NCI-H187 (cell line): ENCODE results near the gene GLDC.

Source experiments
- DNase-seq, 2 experiments: peaks; one replicate each; lab custom pipeline; 2025; lab: John Stamatoyannopoulos, UW

Gene GLDC

DNA sequence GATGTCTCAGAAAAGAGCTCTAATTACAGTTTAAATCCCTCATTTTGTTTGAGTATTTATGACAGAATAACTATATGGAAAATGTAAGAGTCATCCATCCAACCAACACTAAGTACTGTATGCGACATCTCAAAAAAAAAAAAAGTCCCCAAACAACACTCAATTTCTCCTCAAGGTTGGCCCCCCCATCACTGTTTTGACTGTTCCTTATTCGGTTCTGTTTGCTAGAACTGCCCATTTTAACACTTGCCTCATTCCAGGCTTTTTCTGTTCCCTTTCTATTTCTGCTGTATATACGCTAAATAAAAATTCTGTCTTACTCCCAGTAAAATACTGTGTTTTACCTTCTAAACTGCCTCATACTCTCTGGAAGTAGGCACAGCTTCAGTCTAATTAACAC, 25.2 kb downstream of the GLDC start:
- DNase-seq: no peak

GRCh38 chr9:6619909-6620308, 25.6 kb downstream of the GLDC start:
- no peak for DNase-seq

GRCh38 chr9:6616951-6617602, 28.5 kb downstream of the GLDC start:
- no peak for DNase-seq

DNA sequence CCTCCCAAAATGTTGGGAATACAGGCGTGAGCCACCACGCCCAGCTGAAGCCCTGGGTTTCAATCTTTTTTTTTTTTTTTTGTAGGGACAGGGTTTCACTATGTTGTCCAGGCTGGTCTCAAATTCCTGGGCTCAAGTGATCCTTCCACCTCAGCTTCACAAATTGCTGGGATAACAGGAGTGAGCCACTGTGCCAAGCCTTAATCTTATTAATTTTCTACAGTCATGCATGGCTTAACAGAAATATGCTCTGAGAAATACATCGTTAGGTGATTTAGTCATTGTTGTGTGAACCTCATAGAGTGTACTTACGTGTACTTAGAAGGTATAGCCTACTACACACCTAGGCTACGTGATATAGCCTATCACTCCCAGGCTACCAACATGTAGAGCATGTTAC, 31.0 kb downstream of the GLDC start:
- no peak for DNase-seq

GRCh38 chr9:6611865-6612264, 33.7 kb downstream of the GLDC start:
- no peak for DNase-seq

GRCh38 chr9:6610073-6610472, 35.5 kb downstream of the GLDC start:
- DNase-seq: no peak

- DNase-seq: no peak
These were observed 36.0 kb downstream of the GLDC start for GRCh38 chr9:6609497-6610016.

DNA sequence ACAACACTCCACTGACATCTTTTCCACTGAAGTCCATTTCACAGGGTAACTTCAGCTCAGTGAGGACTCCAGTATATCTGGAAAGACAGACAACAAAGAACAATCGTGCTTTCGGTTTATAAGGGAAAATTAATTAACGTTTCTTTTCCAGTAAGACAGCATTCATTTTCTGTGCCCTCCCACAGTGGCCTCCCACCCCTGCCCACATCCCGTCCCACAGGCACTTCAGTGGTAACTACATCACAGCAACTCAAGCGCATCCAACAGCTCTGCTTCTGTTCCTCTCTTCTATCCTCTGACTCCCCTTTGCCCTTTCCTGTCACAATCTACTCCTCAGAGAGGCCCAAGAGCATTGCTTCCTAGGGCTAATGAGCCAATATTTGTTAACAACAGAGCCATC, 40.3 kb downstream of the GLDC start:
- DNase-seq: no peak

- DNase-seq: no peak
These were observed 45.1 kb downstream of the GLDC start for GRCh38 chr9:6600426-6600825.

GRCh38 chr9:6600006-6600405, 45.5 kb downstream of the GLDC start:
- no peak for DNase-seq

- no peak for DNase-seq
These were observed 47.2 kb downstream of the GLDC start for GRCh38 chr9:6598249-6598725.

DNA sequence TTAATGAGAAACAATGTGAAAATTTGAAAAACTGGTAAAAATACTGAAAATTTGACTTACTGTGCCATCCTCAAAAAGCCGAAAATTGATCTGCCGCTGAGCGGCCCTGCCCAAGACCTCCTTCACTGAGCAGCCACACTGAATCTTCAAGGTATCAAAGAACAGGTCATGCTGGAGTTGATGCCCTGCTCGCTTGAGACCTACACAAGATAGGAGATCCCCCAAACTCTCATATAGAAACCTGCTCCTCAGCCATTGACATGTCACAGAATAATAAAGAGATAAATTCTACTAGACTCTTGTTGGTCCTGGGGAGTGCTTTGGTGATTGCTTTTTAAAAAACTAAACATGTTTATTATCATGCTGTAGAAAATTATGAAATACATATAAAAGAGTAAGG, 52.7 kb downstream of the GLDC start:
- no peak for DNase-seq

DNA sequence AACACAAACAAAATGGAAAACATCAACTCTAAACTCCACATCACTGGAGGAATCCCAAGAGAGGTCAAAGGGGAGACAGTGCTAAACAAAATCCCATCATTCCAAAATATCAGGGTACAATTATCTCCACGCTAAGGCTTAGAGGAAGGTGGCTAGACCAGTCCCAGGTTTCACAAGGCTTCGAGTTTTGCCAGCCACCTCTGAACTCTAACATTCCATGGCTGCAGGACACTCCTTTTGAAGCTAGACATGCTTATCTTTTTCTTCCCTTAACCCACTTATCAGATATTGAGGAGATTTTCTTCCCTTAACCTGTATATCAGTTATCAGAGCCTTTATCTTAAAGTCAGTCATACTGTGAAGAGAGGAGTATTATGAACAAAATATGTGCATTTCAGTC, 53.3 kb downstream of the GLDC start:
- no peak for DNase-seq

- DNase-seq: no peak
These were observed 54.7 kb downstream of the GLDC start for GRCh38 chr9:6590772-6591384.

DNA sequence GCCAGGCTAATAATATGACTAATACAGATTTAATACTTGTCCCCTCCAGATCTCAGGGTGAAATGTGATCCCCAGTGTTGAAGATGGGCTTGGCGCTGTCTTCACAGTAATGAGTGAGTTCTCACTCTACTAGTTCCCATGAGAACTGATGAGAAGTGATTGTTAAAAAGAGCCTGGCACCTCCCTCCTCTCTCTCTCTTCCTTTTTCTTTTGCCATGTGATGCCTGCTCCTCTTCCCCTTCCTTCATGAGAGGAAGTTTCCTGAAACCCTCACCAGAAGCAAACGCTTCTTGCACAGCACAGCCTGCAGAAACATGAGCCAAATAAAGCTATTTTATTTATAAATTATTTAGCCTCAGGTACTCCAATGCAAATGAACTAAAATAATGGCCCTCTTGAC, 55.2 kb downstream of the GLDC start:
- no peak for DNase-seq

DNA sequence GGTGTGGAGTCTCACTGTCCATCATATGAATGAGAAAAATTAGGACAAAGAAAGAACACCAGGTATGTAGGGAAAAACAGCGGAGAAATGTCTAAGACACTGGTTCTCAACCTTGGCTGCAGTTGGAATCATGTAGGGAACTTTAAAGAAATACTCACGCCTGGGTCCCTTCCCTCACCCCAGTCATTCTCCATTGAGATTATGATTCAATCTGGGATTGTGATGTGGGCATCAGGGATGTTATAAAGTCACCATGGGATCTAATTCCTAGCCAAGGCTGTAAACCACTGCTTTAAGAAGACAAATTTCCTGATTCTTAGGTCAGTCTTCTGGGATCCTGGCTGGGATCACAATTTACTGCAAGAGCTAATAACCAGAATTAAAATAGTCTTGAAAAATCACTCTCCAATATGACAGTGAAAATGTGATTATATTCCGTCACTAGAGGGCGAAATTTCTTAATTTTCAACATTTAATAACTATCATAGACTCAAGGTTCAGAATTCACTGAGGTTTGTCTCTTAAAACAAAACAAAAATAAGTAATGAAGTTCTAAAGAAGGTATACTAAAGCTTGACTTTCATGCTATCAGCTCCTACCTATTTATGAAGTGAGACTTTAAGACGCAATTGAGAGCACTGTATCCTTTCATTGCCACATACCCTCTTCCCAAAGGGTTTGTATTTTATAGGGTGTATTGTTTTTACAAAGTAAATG, 60.5 kb downstream of the GLDC start:
- no peak for DNase-seq

DNA sequence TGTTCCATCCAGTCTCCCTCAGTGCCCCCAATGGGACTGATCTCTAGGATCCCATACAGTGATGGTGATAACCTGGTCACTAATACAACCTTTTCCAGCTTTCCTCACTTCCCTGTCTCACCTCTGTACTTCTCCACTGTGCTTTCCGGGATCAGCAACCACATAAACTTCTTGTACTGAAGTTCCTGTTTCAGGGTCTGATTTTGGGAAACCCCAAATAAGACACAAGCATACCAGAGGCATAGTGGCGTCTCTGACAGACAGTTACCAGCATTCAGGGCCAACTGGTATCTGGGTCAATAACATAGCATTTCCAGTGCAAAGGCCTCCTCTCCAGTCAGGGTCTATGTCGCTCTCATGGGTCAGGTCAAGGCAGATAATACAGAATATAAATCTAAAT, 64.3 kb downstream of the GLDC start:
- DNase-seq: no peak

DNA sequence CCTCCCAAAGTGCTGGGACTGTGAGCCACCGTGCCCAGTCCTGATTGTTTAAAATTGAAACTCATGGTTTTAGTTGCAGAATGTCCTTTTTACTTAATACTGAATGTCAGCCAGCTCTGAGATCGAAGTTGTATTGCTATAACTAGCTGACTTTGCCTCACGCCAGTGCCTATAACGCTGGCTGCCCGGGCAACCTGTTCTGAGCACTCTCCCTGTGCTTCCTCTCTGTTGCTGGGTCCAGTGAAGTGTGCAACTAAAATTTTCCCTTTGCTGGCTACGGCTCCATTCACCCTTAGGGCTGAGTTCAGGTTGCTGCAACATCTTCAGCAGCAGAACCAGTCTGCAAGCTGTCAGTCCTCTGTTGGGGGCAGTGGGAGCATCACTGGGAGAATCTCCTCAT, 65.9 kb downstream of the GLDC start:
- no peak for DNase-seq

GRCh38 chr9:6576987-6577386, 68.5 kb downstream of the GLDC start:
- no peak for DNase-seq

DNA sequence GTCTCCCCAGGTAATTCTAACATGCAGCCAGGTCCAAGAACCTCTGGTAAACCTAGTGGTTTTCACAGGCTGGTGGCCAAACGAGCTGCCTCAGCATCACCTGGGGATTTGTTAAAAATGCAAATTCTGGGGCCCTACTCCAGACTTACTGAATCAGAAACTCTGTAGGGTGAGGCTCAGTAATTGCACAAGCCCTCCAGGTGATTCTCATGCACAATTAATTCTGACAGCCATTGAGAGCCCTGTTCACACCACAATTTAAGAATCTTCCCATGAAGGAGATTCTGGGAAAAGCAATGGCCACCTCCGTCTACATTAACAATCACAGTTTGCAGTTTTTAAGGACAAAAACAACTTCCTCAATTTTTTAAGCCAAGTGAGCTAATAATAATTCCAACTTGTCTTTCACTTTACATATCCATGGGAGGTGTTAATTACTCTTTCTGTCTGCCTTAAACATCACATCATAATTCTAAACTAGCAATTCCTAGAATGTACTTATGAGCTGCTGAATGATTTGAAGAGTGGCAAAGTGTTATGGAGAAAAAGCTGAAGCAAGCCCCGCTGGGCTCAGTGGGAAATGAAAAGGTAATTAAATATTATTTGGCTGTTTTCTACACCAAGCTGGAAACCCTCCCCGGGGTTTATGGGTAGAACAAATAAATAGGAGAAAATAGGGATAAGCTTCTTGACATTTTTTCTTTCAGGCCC, 70.0 kb downstream of the GLDC start:
- DNase-seq: no peak

- no peak for DNase-seq
These were observed 78.4 kb downstream of the GLDC start for GRCh38 chr9:6567140-6567591.

GRCh38 chr9:6566409-6567139, 79.0 kb downstream of the GLDC start:
- DNase-seq: no peak
